Esophagus (tissue), 2 donors: Measurements from ENCODE around the gene HERPUD1. TPM values are rescaled to one million over a fixed set of nuclear protein-coding genes. Genes with fewer than 3 reads are reported as not detected.
"Not testable (repeated sequence)": the region's sequence is repeated elsewhere in the genome, so short reads cannot be mapped to it uniquely, and the experiment has no call there.

Experiments
- H3K27ac ChIP-seq, 2 donors: one replicate each; pipeline ENCODE4 v1.5.1; 2013; ENCODE audit warnings: low read depth in 2 of 2, mild to moderate bottlenecking in 2 of 2, inconsistent platforms in 1 of 2, low read length in 1 of 2, moderate library complexity in 1 of 2
- H3K27me3 ChIP-seq, 2 donors: one replicate each; pipeline ENCODE4 v1.6.1; 2013; ENCODE audit warnings: low read length in 2 of 2, control low read depth in 1 of 2, mild to moderate bottlenecking in 1 of 2; ENCODE audit not compliant: insufficient read depth in 2 of 2, control insufficient read depth in 1 of 2
- H3K36me3 ChIP-seq, 2 donors: one replicate each; pipeline ENCODE4 v1.6.1; 2013; ENCODE audit warnings: low read length in 1 of 2; ENCODE audit not compliant: control insufficient read depth in 2 of 2, insufficient read depth in 2 of 2
- H3K4me1 ChIP-seq, 2 donors: one replicate each; pipeline ENCODE4 v1.6.1; 2013; ENCODE audit warnings: low read length in 1 of 2; ENCODE audit not compliant: control insufficient read depth in 2 of 2, insufficient read depth in 2 of 2
- H3K4me3 ChIP-seq, 2 donors: one replicate each; pipeline ENCODE4 v1.5.1; 2013; ENCODE audit warnings: low read length in 2 of 2, mild to moderate bottlenecking in 2 of 2, low read depth in 1 of 2, moderate library complexity in 1 of 2
- H3K9me3 ChIP-seq, 2 donors: one replicate each; pipeline ENCODE4 v1.6.1; 2013; ENCODE audit warnings: mild to moderate bottlenecking in 2 of 2, low read depth in 1 of 2, low read length in 1 of 2, moderate library complexity in 1 of 2; ENCODE audit not compliant: control insufficient read depth in 2 of 2, insufficient read depth in 1 of 2
- WGBS, 2 donors: extraction: QIAGEN DNeasy Blood & Tissue Kit; methylation state at CpG; one replicate each; pipeline ENCODE4 v1.1.7; 2013; 5-methylcytosine and 5-hydroxymethylcytosine counted together
- polyA plus RNA-seq, 2 donors: library from polyadenylated mRNA; stranded (reverse); fragments of 200-250 nt; gene quantifications; one replicate each; pipeline ENCODE4 v1.2.3, GENCODE V29; 2013
- donor health status: healthy with polysubstance abuse.
- donor health status: Bipolar disorder and iron deficiency.

Gene HERPUD1
- polyA plus RNA-seq, 2 donors: 25.6 to 45.4 TPM

DNA sequence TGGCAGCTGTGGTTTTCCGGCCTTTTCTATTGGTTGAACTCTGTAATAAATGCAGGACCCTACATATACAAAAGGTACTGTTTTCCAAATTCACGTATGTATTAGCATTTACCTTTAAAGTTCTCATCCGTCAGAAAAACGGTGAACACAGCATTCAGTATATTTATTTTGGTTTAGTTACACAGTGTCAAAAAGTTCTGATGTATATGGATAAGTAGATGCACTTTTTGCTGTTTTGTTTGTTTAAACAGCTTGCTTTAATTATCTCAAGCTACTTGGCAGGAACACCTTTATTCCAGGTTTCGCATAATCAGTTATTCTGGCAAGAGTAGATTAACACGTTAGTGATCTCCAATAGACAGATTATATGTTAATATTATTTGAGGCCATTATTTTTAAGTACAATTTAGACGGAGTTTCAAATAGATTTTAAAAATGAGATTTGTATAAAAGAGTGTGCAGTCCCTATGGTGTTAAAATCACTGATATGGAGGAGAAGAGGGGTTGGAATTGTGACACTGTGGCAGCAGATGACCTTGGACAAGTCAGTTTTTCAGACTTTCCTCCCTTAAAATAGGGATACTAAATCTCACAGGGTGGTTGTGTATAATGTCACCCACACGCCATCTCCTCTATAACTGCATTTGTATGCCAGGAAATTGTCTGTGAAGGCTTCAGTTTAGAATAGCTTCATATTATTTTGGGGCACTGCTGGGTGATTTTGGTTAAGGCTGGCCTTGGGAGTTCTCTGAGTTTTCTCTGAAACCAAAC, 2.1 kb downstream of the HERPUD1 start:
- peak overlapping the region in 1 of 2 donors; percentile 89 for H3K4me3 ChIP-seq
- H3K36me3 ChIP-seq: peaks cover 7 to 9% of the 10 kb centered on the region in 2 donors
- no peaks in the 10 kb centered on the region for H3K27me3 ChIP-seq
- no peak overlapping the region for H3K27ac ChIP-seq
- WGBS, 2 donors: 18 to 19% methylated on average over 8 of the region's 8 CpGs
- H3K9me3 ChIP-seq: no peaks in the 10 kb centered on the region
- peaks cover 0 to 3% of the 10 kb centered on the region in 2 donors for H3K4me1 ChIP-seq

GRCh38 chr16:56934599-56935145, 2.7 kb downstream of the HERPUD1 start:
- not testable (repeated sequence) for H3K4me1 ChIP-seq, H3K9me3 ChIP-seq, H3K27me3 ChIP-seq, H3K27ac ChIP-seq
- Histone ChIP-seq H3K36me3 (peaks cover 11 to 13% of the 10 kb centered on the region in 2 donors), H3K4me3 (peak overlapping the region in 1 of 2 donors; percentile 89)
- WGBS, 2 donors: 51 to 65% methylated on average over 8 of the region's 8 CpGs

GRCh38 chr16:56935201-56935600, 3.3 kb downstream of the HERPUD1 start:
- H3K4me1 ChIP-seq: peaks cover 0 to 3% of the 10 kb centered on the region in 2 donors
- H3K27ac ChIP-seq: no peak overlapping the region
- 46 to 62% methylated on average over 5 of the region's 5 CpGs for WGBS, 2 donors
- H3K27me3 ChIP-seq: no peaks in the 10 kb centered on the region
- peaks cover 16 to 18% of the 10 kb centered on the region in 2 donors for H3K36me3 ChIP-seq
- H3K4me3 ChIP-seq: peak overlapping the region in 1 of 2 donors; percentile 30
- no peaks in the 10 kb centered on the region for H3K9me3 ChIP-seq

- Histone ChIP-seq H3K4me1 (peaks cover 0 to under 1% of the 10 kb centered on the region in 2 donors), H3K9me3 (no peaks in the 10 kb centered on the region), H3K36me3 (peaks cover 24% of the 10 kb centered on the region in 2 donors), H3K27me3 (no peaks in the 10 kb centered on the region), H3K4me3 (no peak overlapping the region), H3K27ac (no peak overlapping the region)
- 64 to 72% methylated on average over 5 of the region's 5 CpGs for WGBS, 2 donors
These were observed 4.5 kb downstream of the HERPUD1 start for GRCh38 chr16:56936491-56936890.

GRCh38 chr16:56936950-56937349, 5.0 kb downstream of the HERPUD1 start:
- Histone ChIP-seq H3K36me3 (peaks cover 27 to 28% of the 10 kb centered on the region in 2 donors), H3K9me3 (no peaks in the 10 kb centered on the region), H3K4me1 (no peaks in the 10 kb centered on the region), H3K4me3 (no peak overlapping the region), H3K27ac (no peak overlapping the region), H3K27me3 (no peaks in the 10 kb centered on the region)
- 69 to 86% methylated on average over 5 of the region's 5 CpGs for WGBS, 2 donors

DNA sequence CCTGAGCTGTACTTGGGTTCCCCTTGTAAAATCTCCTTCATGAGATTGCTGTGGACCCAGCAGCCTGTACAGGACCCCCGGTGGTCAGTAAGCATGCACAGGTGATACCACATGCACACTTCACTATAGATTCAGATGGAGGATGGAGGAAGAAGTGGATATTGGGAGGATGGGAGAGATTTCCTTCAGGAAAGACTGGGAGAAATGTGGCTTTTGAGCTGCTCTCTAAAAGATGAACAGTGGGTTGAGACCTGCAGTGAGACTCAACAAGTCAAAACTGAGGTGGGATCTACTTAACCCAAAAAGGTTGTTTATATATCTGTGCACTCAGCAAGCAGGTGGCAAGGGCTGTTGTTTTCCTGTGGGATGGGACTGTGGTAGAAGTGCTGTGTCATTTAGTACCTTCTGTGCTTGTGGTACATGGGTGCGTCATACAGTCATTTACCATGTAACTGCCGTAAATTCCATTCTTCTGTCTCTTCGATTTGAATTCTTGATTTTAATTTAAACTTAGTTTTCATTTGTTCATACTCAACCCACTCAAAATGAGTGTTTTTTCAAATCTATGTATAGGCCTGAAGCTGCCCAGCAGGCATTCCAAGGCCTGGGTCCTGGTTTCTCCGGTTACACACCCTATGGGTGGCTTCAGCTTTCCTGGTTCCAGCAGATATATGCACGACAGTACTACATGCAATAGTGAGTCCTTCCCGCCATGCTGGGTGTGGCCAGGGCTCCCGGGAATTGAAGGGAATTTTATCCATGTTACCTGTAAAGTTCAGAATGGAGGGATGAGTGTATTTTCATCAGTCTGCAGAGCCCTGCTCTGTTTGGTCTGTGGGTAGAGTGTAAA, 6.9 kb downstream of the HERPUD1 start:
- Histone ChIP-seq H3K9me3 (no peaks in the 10 kb centered on the region), H3K4me3 (no peak overlapping the region), H3K27me3 (no peaks in the 10 kb centered on the region), H3K27ac (peak overlapping the region in 1 of 2 donors; percentile 26), H3K4me1 (no peaks in the 10 kb centered on the region), H3K36me3 (peaks cover 37 to 39% of the 10 kb centered on the region in 2 donors)
- WGBS, 2 donors: 66 to 77% methylated on average over 8 of the region's 8 CpGs

GRCh38 chr16:56939801-56940200, 7.9 kb downstream of the HERPUD1 start:
- WGBS, 2 donors: 70 to 72% methylated on average over 4 of the region's 4 CpGs
- H3K27ac ChIP-seq: no peak overlapping the region
- H3K4me1 ChIP-seq: no peaks in the 10 kb centered on the region
- no peaks in the 10 kb centered on the region for H3K9me3 ChIP-seq
- H3K27me3 ChIP-seq: no peaks in the 10 kb centered on the region
- peaks cover 39 to 40% of the 10 kb centered on the region in 2 donors for H3K36me3 ChIP-seq
- H3K4me3 ChIP-seq: no peak overlapping the region

DNA sequence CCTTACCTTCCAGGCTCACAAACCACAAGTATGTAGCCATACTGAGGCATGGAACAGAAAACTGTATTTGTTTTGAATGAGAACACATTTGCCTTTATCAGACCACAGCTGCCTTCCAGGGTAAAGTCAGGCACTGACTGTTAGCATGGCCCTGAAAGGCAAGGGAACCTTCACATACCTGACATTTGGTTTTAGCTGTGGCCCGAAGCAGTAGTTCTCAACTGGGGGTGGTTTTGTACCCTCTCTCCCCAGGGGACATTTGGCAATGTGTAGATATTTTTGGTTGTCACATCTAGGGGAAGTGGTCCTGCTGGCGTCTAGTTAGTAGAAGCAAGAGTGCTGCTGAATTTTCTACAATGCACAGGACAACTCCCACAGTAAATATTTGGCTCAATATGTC, 9.2 kb downstream of the HERPUD1 start:
- Histone ChIP-seq H3K27me3 (no peaks in the 10 kb centered on the region), H3K36me3 (peaks cover 45 to 48% of the 10 kb centered on the region in 2 donors), H3K9me3 (no peaks in the 10 kb centered on the region), H3K27ac (no peak overlapping the region), H3K4me3 (no peak overlapping the region), H3K4me1 (no peaks in the 10 kb centered on the region)
- 61 to 85% methylated on average over 2 of the region's 2 CpGs for WGBS, 2 donors

DNA sequence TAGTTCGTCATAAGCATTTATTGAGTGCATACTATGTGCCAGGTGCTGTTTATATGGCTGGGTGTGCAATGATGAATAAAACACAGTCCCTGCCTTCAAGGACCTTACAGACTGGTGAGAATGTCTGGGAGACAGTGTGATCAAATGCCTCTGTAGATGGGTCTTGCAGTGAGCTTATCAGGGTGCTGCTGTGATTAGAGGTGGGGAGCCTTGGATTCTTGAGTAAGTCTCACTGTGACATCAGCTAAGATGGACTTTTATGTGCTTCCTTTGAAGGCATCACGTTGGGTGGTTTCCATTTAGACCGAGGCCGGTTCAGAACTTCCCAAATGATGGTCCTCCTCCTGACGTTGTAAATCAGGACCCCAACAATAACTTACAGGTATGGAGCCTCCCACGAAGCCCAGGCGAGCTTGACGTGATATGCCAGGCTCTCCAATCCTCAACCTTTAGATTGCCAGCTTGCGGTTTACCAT, 10.0 kb downstream of the HERPUD1 start:
- Histone ChIP-seq H3K4me1 (no peaks in the 10 kb centered on the region), H3K4me3 (no peak overlapping the region), H3K9me3 (no peaks in the 10 kb centered on the region), H3K27me3 (no peaks in the 10 kb centered on the region), H3K36me3 (peaks cover 41 to 49% of the 10 kb centered on the region in 2 donors), H3K27ac (no peak overlapping the region)
- 75 to 90% methylated on average over 9 of the region's 9 CpGs for WGBS, 2 donors
